ENCODE data around the gene BLACAT1. TPM values are rescaled to one million over a fixed set of nuclear protein-coding genes. Genes with fewer than 3 reads are reported as not detected.

BLACAT1 gene
- total and polyA plus RNA-seq, 2 of the 8 experiments (the other 6 are each of a cell fraction or from before 2014, with no cell fraction given), result 3.5 to 10.5 TPM

DNA sequence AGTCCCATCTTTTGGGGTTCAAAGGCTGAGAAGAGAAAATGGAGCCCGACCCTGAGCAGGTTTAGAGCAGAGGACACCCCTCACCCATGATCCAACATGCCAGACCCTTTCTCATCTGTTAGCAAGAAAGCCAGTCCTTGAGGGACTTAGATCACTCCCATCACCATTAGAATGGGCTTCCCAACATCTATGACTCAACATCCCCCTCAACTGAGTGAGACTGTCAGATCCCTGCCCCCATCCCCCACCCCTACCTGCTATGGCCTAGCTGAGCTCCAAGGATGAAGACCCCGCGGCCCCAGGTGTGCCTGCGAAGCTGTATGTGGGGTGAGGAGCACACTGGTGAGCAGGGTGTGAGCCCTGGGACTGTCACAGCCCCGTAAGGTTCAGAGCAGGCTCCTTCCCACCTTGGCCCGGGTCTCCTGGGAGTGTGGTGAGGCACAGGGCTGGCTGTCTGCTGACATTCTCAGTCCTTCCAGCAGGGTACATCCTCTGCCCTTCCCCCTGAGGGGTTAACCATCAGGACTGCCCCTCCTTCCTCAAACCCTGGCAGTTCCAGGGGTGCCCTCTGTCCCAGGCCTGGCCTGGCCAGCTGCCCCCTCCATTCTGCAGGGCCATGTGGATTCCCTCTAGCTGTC lies 21.4 kb upstream of the BLACAT1 start:
- peak overlapping the region; percentile 81 for H2BK5ac ChIP-seq (ENCODE audit: low read depth, low read length)
- no peaks in the 10 kb centered on the region for H3K79me2 ChIP-seq (ENCODE audit: control insufficient read depth in 1 of 2, insufficient read depth in 2 of 2, low read length in 2 of 2)
- no peak overlapping the region for H2BK20ac ChIP-seq (ENCODE audit: low read length)
- TF ChIP-seq ASH2L (IDR thresholded peaks at IDR 0.05; ENCODE audit: low read length) (peak; percentile 40), RFX5 (IDR thresholded peaks at IDR 0.05; ENCODE audit: borderline replicate concordance, low read depth, low read length) (no peak), SIN3A (conservative IDR thresholded peaks at IDR 0.05 in 1 of 2, IDR thresholded peaks at IDR 0.05 in 1 of 2; ENCODE audit: low read depth in 1 of 2, low read length in 2 of 2) (0 out of 4 replicates have a peak, but pooled peaks of 1 of the 2 experiments have one; percentile 19), HDAC6 (IDR thresholded peaks at IDR 0.05; ENCODE audit: low read depth, low read length) (no peak), RAD21 (IDR thresholded peaks at IDR 0.05 in 1 of 2, conservative IDR thresholded peaks at IDR 0.05 in 1 of 2; ENCODE audit: low read depth in 2 of 2, low read length in 2 of 2) (peak; percentile 9 to 29; a peak in 3 of 4 replicates), KDM4A (IDR thresholded peaks at IDR 0.05; ENCODE audit: low read depth, low read length, severe bottlenecking) (no peak)
- TF ChIP-seq, protein P1, sequence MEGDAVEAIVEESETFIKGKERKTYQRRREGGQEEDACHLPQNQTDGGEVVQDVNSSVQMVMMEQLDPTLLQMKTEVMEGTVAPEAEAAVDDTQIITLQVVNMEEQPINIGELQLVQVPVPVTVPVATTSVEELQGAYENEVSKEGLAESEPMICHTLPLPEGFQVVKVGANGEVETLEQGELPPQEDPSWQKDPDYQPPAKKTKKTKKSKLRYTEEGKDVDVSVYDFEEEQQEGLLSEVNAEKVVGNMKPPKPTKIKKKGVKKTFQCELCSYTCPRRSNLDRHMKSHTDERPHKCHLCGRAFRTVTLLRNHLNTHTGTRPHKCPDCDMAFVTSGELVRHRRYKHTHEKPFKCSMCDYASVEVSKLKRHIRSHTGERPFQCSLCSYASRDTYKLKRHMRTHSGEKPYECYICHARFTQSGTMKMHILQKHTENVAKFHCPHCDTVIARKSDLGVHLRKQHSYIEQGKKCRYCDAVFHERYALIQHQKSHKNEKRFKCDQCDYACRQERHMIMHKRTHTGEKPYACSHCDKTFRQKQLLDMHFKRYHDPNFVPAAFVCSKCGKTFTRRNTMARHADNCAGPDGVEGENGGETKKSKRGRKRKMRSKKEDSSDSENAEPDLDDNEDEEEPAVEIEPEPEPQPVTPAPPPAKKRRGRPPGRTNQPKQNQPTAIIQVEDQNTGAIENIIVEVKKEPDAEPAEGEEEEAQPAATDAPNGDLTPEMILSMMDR (IDR thresholded peaks at IDR 0.05; ENCODE audit: control extremely low read depth in 1 of 3, insufficient read depth in 1 of 3, low read depth in 1 of 3, low read length in 3 of 3), result peak; percentile 27 to 64 (median 34); a peak in 3 of 4 replicates
- ChIA-PET CTCF (ENCODE audit: partially characterized antibody) (interaction anchor here (0.9 to 31.2 kb wide), 10 partner anchors 10 to 206 kb away, joined by 3 to 767 read pairs (median 11); partner anchors contain the start of gene BLACAT1), POLR2A (ENCODE audit: partially characterized antibody) (interaction anchor here (0.7 to 2.2 kb wide), 4 partner anchors 8 to 27 kb away, joined by 3 to 5 read pairs (median 4); no protein-coding TSS in a partner anchor)
- peak overlapping the region; percentile 88 for H3K18ac ChIP-seq (ENCODE audit: extremely low read depth, low read length)
- no peak overlapping the region for H2BK120ac ChIP-seq (replicated peaks; ENCODE audit: low read depth, low read length)
- no peak for FAIRE-seq
- peak overlapping the region in 1 of 2 experiments; percentile 51; a peak in 2 of 4 replicates for H3K4me2 ChIP-seq (ENCODE audit: insufficient read depth in 1 of 2, low read depth in 2 of 2, low read length in 2 of 2)
- H3K4ac ChIP-seq (replicated peaks; ENCODE audit: insufficient read length, low read depth, low read length), result peak overlapping the region; percentile 13
- H3K14ac ChIP-seq (ENCODE audit: insufficient read length), result no peak overlapping the region
- H3K23me2 ChIP-seq (ENCODE audit: low read depth, low read length), result peaks cover 4% of the 10 kb centered on the region
- peak overlapping the region; percentile 94; the same call in 1 of the 2 replicates for H2BK12ac ChIP-seq (ENCODE audit: low read depth, low read length)
- H3K79me1 ChIP-seq (ENCODE audit: low read depth, low read length), result no peaks in the 10 kb centered on the region
- H3K23ac ChIP-seq (ENCODE audit: insufficient read length), result no peak overlapping the region
- WGBS, 2 experiments (ENCODE audit: extremely low coverage in 1 of 2, insufficient coverage in 1 of 2, insufficient read length in 1 of 2, insufficient replicate concordance in 2 of 2, low coverage in 1 of 2, low lambda C conversion rate in 2 of 2, missing lambda C conversion rate in 1 of 2), result 73% methylated on average over 6 of the region's 6 CpGs; no CpG with 5 or more reads in 1 of the 2 experiments
- H2BK15ac ChIP-seq (ENCODE audit: low read length), result peak overlapping the region; percentile 99
- H3K9me3 ChIP-seq (ENCODE audit: insufficient read depth in 2 of 2, low read depth in 1 of 2, low read length in 1 of 2), result 0 out of 4 replicates have a peak, but pooled peaks cover 0 to 5% of the 10 kb centered on the region in 2 experiments
- H4K20me1 ChIP-seq (replicated peaks in 1 of 2; ENCODE audit: control insufficient read depth in 1 of 2, insufficient read depth in 2 of 2, low read length in 2 of 2), result peaks cover 0 to 3% of the 10 kb centered on the region in 2 experiments
- H3K56ac ChIP-seq (replicated peaks; ENCODE audit: insufficient read length, low read depth, low read length), result no peak overlapping the region
- H3K27me3 ChIP-seq (replicated peaks in 1 of 4; ENCODE audit: control insufficient read depth in 3 of 4, extremely low read depth in 1 of 4, insufficient read depth in 3 of 4, low read length in 3 of 4), result peaks cover 0 to 2% (median 0%) of the 10 kb centered on the region in 4 experiments; a peak in 3 of 7 replicates
- no peak overlapping the region for H2AFZ ChIP-seq (ENCODE audit: low read length)
- no peak overlapping the region for H3K27ac ChIP-seq (ENCODE audit: low read depth, low read length)
- no peaks in the 10 kb centered on the region for H3K36me3 ChIP-seq (ENCODE audit: control insufficient read depth in 2 of 4, insufficient read depth in 4 of 4, low read length in 3 of 4)
- H3K4me3 ChIP-seq (ENCODE audit: extremely low read depth in 1 of 4, insufficient read depth in 2 of 4, low read depth in 3 of 4, low read length in 4 of 4), result no peak overlapping the region
- DNase-seq (ENCODE audit: low read depth in 1 of 2, low spot score in 2 of 2), result peak in 1 of 2 experiments; percentile 69
- no peak overlapping the region for H4K5ac ChIP-seq (ENCODE audit: insufficient read length, low read depth, low read length)
- no peak overlapping the region for H3K9ac ChIP-seq (replicated peaks in 1 of 4; ENCODE audit: extremely low read depth in 1 of 4, low read depth in 3 of 4, low read length in 3 of 4)
- peak overlapping the region; percentile 11 for H4K91ac ChIP-seq (replicated peaks; ENCODE audit: insufficient read length, low read length)
- no peak overlapping the region; the same call in 1 of the 2 replicates for H4K8ac ChIP-seq (ENCODE audit: extremely low read depth, insufficient read depth, low read length)
- peaks cover 0 to 29% (median 20%) of the 10 kb centered on the region in 4 experiments; a peak in 6 of 7 replicates for H3K4me1 ChIP-seq (replicated peaks in 1 of 4; ENCODE audit: control insufficient read depth in 3 of 4, insufficient read depth in 4 of 4, low read length in 3 of 4)
- no peak overlapping the region; the same call in 1 of the 2 replicates for H2AK5ac ChIP-seq (ENCODE audit: low read depth, low read length)
